ENCODE data around the gene ENDOV.
A peak's percentile ranks its signal among the peaks of the same experiment; 100 is the strongest.

ENDOV gene

GRCh38 chr17:80432350-80432955 lies 17.5 kb downstream of the ENDOV start:
- no peak for DNase-seq

GRCh38 chr17:80432961-80433550 lies 18.1 kb downstream of the ENDOV start:
- no peak for DNase-seq

GRCh38 chr17:80433916-80434666 lies 19.1 kb downstream of the ENDOV start:
- no peak for DNase-seq

DNA sequence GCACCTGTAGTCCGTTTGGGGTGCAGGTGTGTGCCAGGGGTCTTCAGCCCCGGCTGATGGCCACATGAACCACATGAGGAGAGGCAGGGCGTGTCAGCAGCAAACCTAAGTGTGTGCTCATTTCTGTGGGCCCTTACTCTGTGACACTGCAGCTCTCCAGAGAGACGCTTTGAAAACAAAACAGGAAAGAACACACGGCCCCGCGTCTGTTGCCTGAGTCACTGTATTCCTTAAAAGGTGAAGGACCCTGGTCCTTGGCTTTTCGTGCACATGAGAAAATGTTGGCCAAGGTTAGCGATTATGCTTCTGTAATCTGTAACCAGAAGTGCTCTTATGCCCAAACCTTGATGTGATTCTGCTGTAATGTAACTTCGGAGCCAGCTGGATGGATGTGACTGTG lies 22.6 kb downstream of the ENDOV start:
- DNase-seq: no peak

- no peak for DNase-seq
Observed at GRCh38 chr17:80438806-80439205, 23.8 kb downstream of the ENDOV start.

- DNase-seq: no peak
Observed at GRCh38 chr17:80439499-80439898, 24.5 kb downstream of the ENDOV start.

- peak; percentile 36 for DNase-seq
Observed at GRCh38 chr17:80441133-80441578, 26.2 kb downstream of the ENDOV start.

DNA sequence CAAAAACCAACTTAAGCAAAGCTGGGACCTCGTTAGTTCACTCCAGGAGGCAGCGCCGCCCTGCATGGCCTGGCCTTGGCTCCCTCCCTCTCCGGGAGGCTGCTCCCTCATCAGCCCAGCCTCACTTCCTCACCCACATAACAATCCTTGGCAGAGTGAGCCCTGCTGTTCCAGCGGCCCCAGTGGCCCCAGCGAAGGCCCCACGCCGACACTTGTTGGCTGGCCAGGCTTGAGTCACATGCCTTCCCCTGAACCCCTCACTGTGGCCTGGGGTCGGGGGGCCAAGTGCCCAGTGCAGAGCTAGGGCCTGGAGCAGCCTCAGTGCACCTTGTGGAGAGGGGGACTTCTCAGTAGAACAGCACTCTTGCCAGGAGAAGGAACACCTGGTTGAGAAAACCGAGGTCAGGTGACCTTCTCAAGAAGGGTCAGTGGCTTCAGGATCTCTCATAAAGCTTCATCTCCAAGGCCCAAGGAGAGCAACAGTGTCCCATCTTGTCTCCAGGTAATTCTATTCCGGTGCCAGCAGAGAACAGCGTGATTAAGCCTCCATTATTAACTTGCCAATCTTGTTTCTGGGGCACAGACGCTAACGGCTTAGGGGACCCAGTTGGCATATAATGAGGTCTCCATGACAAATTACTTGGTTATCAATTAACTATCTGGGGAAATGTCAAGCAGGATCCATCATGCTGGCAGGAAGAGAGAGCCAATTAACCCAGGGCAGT lies 26.8 kb downstream of the ENDOV start:
- DNase-seq: no peak

DNA sequence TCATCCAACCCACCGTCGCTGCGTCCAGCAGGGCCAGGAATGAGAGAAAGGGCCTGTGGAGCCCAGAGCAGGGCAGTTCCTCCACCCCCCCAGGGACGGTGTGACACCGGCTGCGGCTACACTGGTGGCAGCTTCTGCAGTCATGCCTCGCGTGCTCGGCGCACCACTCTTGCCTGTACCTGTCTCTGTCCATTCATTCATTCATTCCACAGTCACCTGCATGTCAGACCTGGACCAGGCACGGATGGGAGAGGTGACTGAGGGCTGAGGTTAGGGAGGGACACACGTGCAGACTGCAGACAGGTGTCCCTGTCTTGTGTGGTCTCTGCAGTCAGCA lies 27.3 kb downstream of the ENDOV start:
- no peak for DNase-seq

- DNase-seq: no peak
Observed at GRCh38 chr17:80442764-80443163, 27.8 kb downstream of the ENDOV start.

DNA sequence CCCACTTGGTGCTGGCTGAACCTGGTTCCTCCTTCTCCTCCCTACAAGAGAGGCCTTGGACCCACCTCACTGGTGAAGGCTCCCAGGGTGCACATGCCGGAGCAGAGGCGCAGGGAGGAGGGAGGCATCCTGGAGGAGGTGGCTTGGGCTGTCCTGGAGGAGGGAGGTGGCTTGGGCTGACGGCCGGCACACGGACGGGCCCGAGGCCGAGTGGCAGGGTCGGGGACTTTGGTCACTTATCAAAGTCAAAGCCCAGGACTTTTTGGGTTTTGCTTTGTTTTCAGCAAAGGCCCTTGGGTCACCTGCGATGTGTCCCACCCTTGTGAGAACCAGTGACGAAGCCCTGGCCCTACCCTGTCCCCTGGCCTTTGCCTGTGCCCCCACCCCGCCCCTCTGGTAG lies 28.5 kb downstream of the ENDOV start:
- DNase-seq: no peak

- DNase-seq: no peak
Observed at GRCh38 chr17:80443916-80444643, 29.1 kb downstream of the ENDOV start.

- no peak for DNase-seq
Observed at GRCh38 chr17:80444644-80444979, 29.6 kb downstream of the ENDOV start.

GRCh38 chr17:80445007-80445725 lies 30.2 kb downstream of the ENDOV start:
- DNase-seq: no peak

- no peak for DNase-seq
Observed at GRCh38 chr17:80445726-80446110, 30.8 kb downstream of the ENDOV start.

- no peak for DNase-seq
Observed at GRCh38 chr17:80446645-80447405, 31.9 kb downstream of the ENDOV start.

DNA sequence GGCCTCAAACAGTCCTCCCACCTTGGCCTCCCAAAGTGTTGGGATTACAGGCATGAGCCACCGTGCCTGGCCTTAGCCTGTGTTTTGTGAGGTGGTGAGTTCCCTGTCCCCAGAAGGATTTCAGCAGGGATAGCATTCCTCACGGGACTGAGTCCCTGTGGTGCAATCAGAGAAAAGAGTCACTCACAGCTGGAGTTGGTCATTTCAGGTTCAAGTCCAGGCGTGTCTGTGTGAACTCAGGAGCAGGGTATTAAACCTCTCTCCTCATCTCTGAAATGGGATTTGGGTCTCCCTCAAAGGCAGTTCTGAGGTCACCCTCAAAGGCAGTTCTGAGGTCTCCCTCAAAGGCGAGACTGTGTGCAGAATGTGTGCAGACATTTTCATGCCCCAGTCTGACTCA lies 32.8 kb downstream of the ENDOV start:
- no peak for DNase-seq

DNA sequence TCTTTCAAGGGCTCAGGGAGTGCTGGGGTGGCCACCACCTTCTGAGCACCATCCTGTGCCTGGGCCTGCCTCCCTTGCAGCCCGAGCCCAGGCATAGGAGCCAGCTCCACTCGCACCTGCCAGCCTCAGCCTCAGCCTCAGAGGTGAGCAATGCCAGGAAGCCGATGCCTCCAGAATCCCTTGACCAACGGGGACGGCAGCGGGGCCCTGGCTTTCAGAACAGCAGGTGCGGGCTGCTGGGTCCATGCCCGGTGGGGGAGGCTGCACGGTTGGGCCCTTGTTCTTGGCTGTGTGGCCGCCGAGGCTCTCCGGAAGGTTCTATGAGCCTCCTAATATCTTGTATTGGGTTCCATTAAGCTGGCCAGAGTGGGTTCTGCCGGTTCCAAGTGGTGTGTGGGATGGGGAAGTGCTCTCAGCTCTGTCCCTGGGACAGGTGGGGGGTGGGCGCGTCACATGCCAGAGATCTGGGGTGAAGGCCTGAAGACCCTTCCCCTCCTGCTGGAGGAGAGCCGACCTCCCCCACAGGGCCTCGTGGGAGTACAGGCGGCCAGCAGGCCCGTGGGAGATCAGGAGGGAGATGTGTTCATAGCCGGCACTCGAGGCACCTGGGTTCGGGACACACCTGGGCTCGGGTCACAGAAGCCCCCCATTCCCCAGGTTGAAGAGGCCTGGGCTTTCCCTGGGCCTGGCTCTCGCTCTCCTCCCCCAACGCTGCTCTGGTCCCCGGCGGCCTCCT lies 34.4 kb downstream of the ENDOV start:
- DNase-seq: no peak

- no peak for DNase-seq
Observed at GRCh38 chr17:80449930-80450576, 35.1 kb downstream of the ENDOV start.

DNA sequence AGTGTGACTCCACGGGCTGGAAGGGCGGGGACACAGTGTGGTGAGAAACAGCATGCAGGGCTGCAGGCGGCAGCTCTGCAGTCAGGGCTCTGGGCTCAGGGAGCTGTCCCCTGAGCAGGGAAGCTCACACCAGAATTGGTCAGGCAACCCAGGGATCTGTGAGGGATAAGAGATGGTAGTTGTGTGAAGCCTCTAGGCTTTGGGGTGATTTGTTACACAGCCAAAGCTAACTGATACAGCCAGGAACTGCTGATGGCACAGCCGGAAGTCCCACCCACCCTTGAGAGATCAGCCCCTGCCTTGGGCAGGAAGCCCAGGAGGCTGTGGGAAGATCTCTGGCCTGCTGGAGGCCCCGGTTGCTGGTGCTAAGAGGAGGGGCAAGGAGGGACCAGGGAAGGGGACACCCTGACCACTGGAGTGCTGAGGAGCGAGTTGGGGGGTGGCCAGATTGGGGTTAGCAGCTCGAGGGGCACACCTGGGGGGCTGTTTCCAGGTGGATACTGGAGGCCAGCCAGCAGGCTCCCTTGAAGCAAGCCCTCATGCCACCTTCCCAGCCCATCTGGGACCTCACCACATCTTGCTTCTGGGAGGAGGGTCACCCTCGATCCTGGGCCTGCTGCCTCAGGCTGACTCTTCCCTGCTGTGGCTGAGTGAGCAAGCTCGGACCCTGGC lies 36.3 kb downstream of the ENDOV start:
- no peak for DNase-seq

Data from fibroblast of skin of abdomen (primary cell).